ENCODE measurements around the gene ADGRD1.

Gene ADGRD1

GRCh38 chr12:130917607-130918006, 36.1 kb upstream of the ADGRD1 start:
- in situ Hi-C loops (cut with MboI; ENCODE audit: low pct_unique_long_range_greater_than_20kb, low sequenced_read_pairs, unreplicated experiment), result no loop called here
- no peak for DNase-seq (ENCODE audit: low spot score)
- no peak for TF ChIP-seq CTCF (IDR thresholded peaks at IDR 0.05; ENCODE audit: extremely low read depth, insufficient read depth, missing control alignments)

GRCh38 chr12:130919086-130919485, 34.6 kb upstream of the ADGRD1 start:
- DNase-seq (ENCODE audit: low spot score), result no peak
- no peak for TF ChIP-seq CTCF (IDR thresholded peaks at IDR 0.05; ENCODE audit: extremely low read depth, insufficient read depth, missing control alignments)
- in situ Hi-C loops (cut with MboI; ENCODE audit: low pct_unique_long_range_greater_than_20kb, low sequenced_read_pairs, unreplicated experiment), result no loop called here

- no peak for TF ChIP-seq CTCF (IDR thresholded peaks at IDR 0.05; ENCODE audit: extremely low read depth, insufficient read depth, missing control alignments)
- no peak for DNase-seq (ENCODE audit: low spot score)
- in situ Hi-C loops (cut with MboI; ENCODE audit: low pct_unique_long_range_greater_than_20kb, low sequenced_read_pairs, unreplicated experiment), result no loop called here
These were observed 33.5 kb upstream of the ADGRD1 start for GRCh38 chr12:130920119-130920703.

GRCh38 chr12:130920723-130921381, 32.9 kb upstream of the ADGRD1 start:
- TF ChIP-seq CTCF (IDR thresholded peaks at IDR 0.05; ENCODE audit: extremely low read depth, insufficient read depth, missing control alignments), result no peak
- no peak for DNase-seq (ENCODE audit: low spot score)
- in situ Hi-C loops (cut with MboI; ENCODE audit: low pct_unique_long_range_greater_than_20kb, low sequenced_read_pairs, unreplicated experiment), result no loop called here

GRCh38 chr12:130922511-130922953, 31.2 kb upstream of the ADGRD1 start:
- in situ Hi-C loops (cut with MboI; ENCODE audit: low pct_unique_long_range_greater_than_20kb, low sequenced_read_pairs, unreplicated experiment), result no loop called here
- no peak for DNase-seq (ENCODE audit: low spot score)
- no peak for TF ChIP-seq CTCF (IDR thresholded peaks at IDR 0.05; ENCODE audit: extremely low read depth, insufficient read depth, missing control alignments)

GRCh38 chr12:130924966-130925665, 28.6 kb upstream of the ADGRD1 start:
- no peak for TF ChIP-seq CTCF (IDR thresholded peaks at IDR 0.05; ENCODE audit: extremely low read depth, insufficient read depth, missing control alignments)
- no peak for DNase-seq (ENCODE audit: low spot score)
- in situ Hi-C loops (cut with MboI; ENCODE audit: low pct_unique_long_range_greater_than_20kb, low sequenced_read_pairs, unreplicated experiment), result no loop called here

Measured in GM13977 (cell line).